ENCODE measurements around the gene OSBPL3. TPM values are rescaled to one million over a fixed set of nuclear protein-coding genes. Genes with fewer than 3 reads are reported as not detected.

OSBPL3 gene
- total RNA-seq, 4 donors from 2014 or later: 3.1 to 7.0 (median 5.3) TPM

- TF ChIP-seq POLR2A (IDR thresholded peaks at IDR 0.05) (no peak), CTCF (IDR thresholded peaks at IDR 0.05 in 4 of 5, conservative IDR thresholded peaks at IDR 0.05 in 1 of 5) (no peak)
- Histone ChIP-seq H3K27ac (no peak overlapping the region), H3K4me3 (no peak overlapping the region), H3K4me1 (no peaks in the 10 kb centered on the region), H3K27me3 (no peaks in the 10 kb centered on the region), H3K9me3 (no peaks in the 10 kb centered on the region), H3K36me3 (no peaks in the 10 kb centered on the region)
- in situ Hi-C loops (cut with MboI; ENCODE audit: low sequenced_read_pairs in 4 of 4): no loop called here
- DNase-seq (no peak), ATAC-seq (no peak)
- intact Hi-C loops (cut with DNase I; ENCODE audit: low total_unique reads): no loop called here
Observed at GRCh38 chr7:24863626-24864025, 116.4 kb downstream of the OSBPL3 start.

GRCh38 chr7:24862461-24862860 is 117.5 kb downstream of the OSBPL3 start:
- H3K4me3 ChIP-seq: no peak overlapping the region
- in situ Hi-C loops (cut with MboI; ENCODE audit: low sequenced_read_pairs in 4 of 4): no loop called here
- H3K9me3 ChIP-seq: no peaks in the 10 kb centered on the region
- ATAC-seq (no peak), DNase-seq (no peak)
- H3K27me3 ChIP-seq: no peaks in the 10 kb centered on the region
- intact Hi-C loops (cut with DNase I; ENCODE audit: low total_unique reads): no loop called here
- H3K4me1 ChIP-seq: no peaks in the 10 kb centered on the region
- H3K36me3 ChIP-seq: no peaks in the 10 kb centered on the region
- no peak for TF ChIP-seq POLR2A (IDR thresholded peaks at IDR 0.05)
- no peak for TF ChIP-seq CTCF (IDR thresholded peaks at IDR 0.05 in 4 of 5, conservative IDR thresholded peaks at IDR 0.05 in 1 of 5)
- no peak overlapping the region for H3K27ac ChIP-seq

GRCh38 chr7:24861336-24861735 is 118.6 kb downstream of the OSBPL3 start:
- in situ Hi-C loops (cut with MboI; ENCODE audit: low sequenced_read_pairs in 4 of 4): no loop called here

GRCh38 chr7:24860611-24861010 is 119.4 kb downstream of the OSBPL3 start:
- no peak for ATAC-seq
- intact Hi-C loops (cut with DNase I; ENCODE audit: low total_unique reads): no loop called here
- Histone ChIP-seq H3K9me3 (no peaks in the 10 kb centered on the region), H3K27ac (no peak overlapping the region), H3K27me3 (no peaks in the 10 kb centered on the region), H3K4me3 (no peak overlapping the region), H3K36me3 (no peaks in the 10 kb centered on the region), H3K4me1 (no peaks in the 10 kb centered on the region)
- in situ Hi-C loops (cut with MboI; ENCODE audit: low sequenced_read_pairs in 4 of 4): no loop called here
- DNase-seq: no peak
- TF ChIP-seq CTCF (IDR thresholded peaks at IDR 0.05 in 4 of 5, conservative IDR thresholded peaks at IDR 0.05 in 1 of 5): no peak
- TF ChIP-seq POLR2A (IDR thresholded peaks at IDR 0.05): no peak

More at GRCh38 chr7:24861336-24861735, 118.6 kb downstream of the OSBPL3 start:
- no peak for DNase-seq
- Histone ChIP-seq H3K4me1 (no peaks in the 10 kb centered on the region), H3K9me3 (no peaks in the 10 kb centered on the region), H3K36me3 (no peaks in the 10 kb centered on the region), H3K4me3 (no peak overlapping the region), H3K27ac (no peak overlapping the region), H3K27me3 (no peaks in the 10 kb centered on the region)
- ATAC-seq: no peak
- intact Hi-C loops (cut with DNase I; ENCODE audit: low total_unique reads): no loop called here
- TF ChIP-seq POLR2A (IDR thresholded peaks at IDR 0.05): no peak
- no peak for TF ChIP-seq CTCF (IDR thresholded peaks at IDR 0.05 in 4 of 5, conservative IDR thresholded peaks at IDR 0.05 in 1 of 5)

Data from gastrocnemius medialis (tissue), 4 donors.